Mesodermal cell (in vitro differentiated cells): Measurements from ENCODE around the gene BCO2.
A peak's percentile ranks its signal among the peaks of the same experiment; 100 is the strongest.

ENCODE experiments used
- H3K27ac ChIP-seq: 2 replicates; pipeline ENCODE4 v1.7.0; 2013; ENCODE audit warnings: mild to moderate bottlenecking, low read depth, low read length, moderate library complexity; ENCODE audit not compliant: severe bottlenecking
- H3K36me3 ChIP-seq: 2 replicates; pipeline ENCODE4 v1.7.1; 2013; ENCODE audit warnings: mild to moderate bottlenecking, low read length, moderate library complexity; ENCODE audit not compliant: control insufficient read depth, insufficient read depth
- H3K4me1 ChIP-seq: one replicate; pipeline ENCODE4 v1.7.1; 2013; ENCODE audit warnings: mild to moderate bottlenecking, low read length; ENCODE audit not compliant: insufficient read depth, control insufficient read depth, poor library complexity, severe bottlenecking
- H3K4me3 ChIP-seq: 2 replicates; pipeline ENCODE4 v1.7.0; 2013; ENCODE audit warnings: low read length, control low read depth, mild to moderate bottlenecking; ENCODE audit not compliant: insufficient read depth, poor library complexity, severe bottlenecking; ENCODE audit errors: extremely low read depth
- H3K9me3 ChIP-seq: 2 replicates; pipeline ENCODE4 v1.7.1; 2013; ENCODE audit warnings: mild to moderate bottlenecking, low read length, moderate library complexity; ENCODE audit not compliant: control insufficient read depth
- WGBS, 2 experiments: methylation state at CpG; one replicate each; pipeline ENCODE4 v1.1.5; 2013; ENCODE audit warnings: missing lambda C conversion rate in 2 of 2; ENCODE audit not compliant: insufficient coverage in 2 of 2; 5-methylcytosine and 5-hydroxymethylcytosine counted together

The BCO2 gene

GRCh38 chr11:112249871-112250610 lies 74.7 kb downstream of the BCO2 start:
- peaks cover 6% of the 10 kb centered on the region for H3K4me1 ChIP-seq
- no peaks in the 10 kb centered on the region for H3K9me3 ChIP-seq
- WGBS, 2 experiments, result 90% methylated on average over 2 of the region's 8 CpGs; no CpG with 5 or more reads in 1 of the 2 experiments
- H3K36me3 ChIP-seq, result no peaks in the 10 kb centered on the region
- no peak overlapping the region for H3K27ac ChIP-seq
- H3K4me3 ChIP-seq, result no peak overlapping the region

- no peaks in the 10 kb centered on the region for H3K36me3 ChIP-seq
- no peak overlapping the region for H3K4me3 ChIP-seq
- peaks cover 13% of the 10 kb centered on the region for H3K4me1 ChIP-seq
- H3K9me3 ChIP-seq, result no peaks in the 10 kb centered on the region
- 80% methylated on average over 1 of the region's 3 CpGs; no CpG with 5 or more reads in 1 of the 2 experiments for WGBS, 2 experiments
- H3K27ac ChIP-seq, result no peak overlapping the region
These were observed 78.4 kb downstream of the BCO2 start for GRCh38 chr11:112253605-112254242.

GRCh38 chr11:112255067-112255720 lies 79.9 kb downstream of the BCO2 start:
- Histone ChIP-seq H3K9me3 (no peaks in the 10 kb centered on the region), H3K4me3 (no peak overlapping the region), H3K4me1 (peaks cover 7% of the 10 kb centered on the region), H3K36me3 (no peaks in the 10 kb centered on the region), H3K27ac (no peak overlapping the region)
- 82 to 84% methylated on average over 13 to 15 of the region's 15 CpGs for WGBS, 2 experiments

GRCh38 chr11:112260490-112260889 lies 85.2 kb downstream of the BCO2 start, which contains the start of gene PLET1:
TSS of gene PLET1 (minus strand) at chr11:112260860. CDS start at chr11:112260589, 271 bp downstream.
- H3K9me3 ChIP-seq, result no peaks in the 10 kb centered on the region
- H3K4me3 ChIP-seq, result no peak within 1 kb of the TSS
- H3K27ac ChIP-seq, result no peak within 1 kb of the TSS
- H3K4me1 ChIP-seq, result peaks cover 3% of the 10 kb centered on the region
- H3K36me3 ChIP-seq, result no peaks in the 10 kb centered on the region
- 93 to 97% methylated on average over 2 of the region's 2 CpGs for WGBS, 2 experiments

GRCh38 chr11:112265659-112266409 lies 90.5 kb downstream of the BCO2 start:
- H3K27ac ChIP-seq, result no peak overlapping the region
- H3K36me3 ChIP-seq, result no peaks in the 10 kb centered on the region
- peaks cover 10% of the 10 kb centered on the region for H3K4me1 ChIP-seq
- 62 to 66% methylated on average over 5 to 7 of the region's 11 CpGs for WGBS, 2 experiments
- H3K4me3 ChIP-seq, result no peak overlapping the region
- no peaks in the 10 kb centered on the region for H3K9me3 ChIP-seq

GRCh38 chr11:112266410-112266778 lies 91.1 kb downstream of the BCO2 start:
- Histone ChIP-seq H3K36me3 (no peaks in the 10 kb centered on the region), H3K4me1 (peaks cover 10% of the 10 kb centered on the region), H3K9me3 (no peaks in the 10 kb centered on the region), H3K27ac (no peak overlapping the region), H3K4me3 (no peak overlapping the region)
- WGBS, 2 experiments, result 88 to 100% methylated on average over 1 to 2 of the region's 3 CpGs

GRCh38 chr11:112267188-112267591 lies 91.9 kb downstream of the BCO2 start:
- no peak overlapping the region for H3K4me3 ChIP-seq
- H3K4me1 ChIP-seq, result peaks cover 10% of the 10 kb centered on the region
- no peaks in the 10 kb centered on the region for H3K9me3 ChIP-seq
- WGBS, 2 experiments, result 74 to 84% methylated on average over 5 of the region's 5 CpGs
- H3K36me3 ChIP-seq, result no peaks in the 10 kb centered on the region
- H3K27ac ChIP-seq, result peak overlapping the region; percentile 10

- Histone ChIP-seq H3K4me1 (peaks cover 10% of the 10 kb centered on the region), H3K4me3 (no peak overlapping the region), H3K36me3 (no peaks in the 10 kb centered on the region), H3K27ac (no peak overlapping the region), H3K9me3 (no peaks in the 10 kb centered on the region)
- WGBS, 2 experiments, result 88 to 93% methylated on average over 1 to 3 of the region's 5 CpGs
These were observed 93.1 kb downstream of the BCO2 start for GRCh38 chr11:112268406-112268805.
